HG03135 (cell line): Measurements from ENCODE around the gene IL1RL1.

Source experiments
- ATAC-seq: cut with Tn5 transposase; IDR thresholded peaks from one replicate; pipeline ENCODE4 v1.9.1; 2021; ENCODE audit warnings: mild to moderate bottlenecking, moderate library complexity; ENCODE audit not compliant: unreplicated experiment

Gene IL1RL1

GRCh38 chr2:102310964-102311640 lies at the start of gene IL1RL1:
Gene IL1RL1 (plus strand): TSS chr2:102311563. CDS start chr2:102338265, 26,702 bp downstream.
- no peak for ATAC-seq

GRCh38 chr2:102262216-102263129 lies 48.9 kb upstream of the IL1RL1 start:
- ATAC-seq, result no peak

GRCh38 chr2:102264952-102265351 lies 46.4 kb upstream of the IL1RL1 start:
- ATAC-seq, result no peak

- no peak for ATAC-seq
These were observed 45.2 kb upstream of the IL1RL1 start for GRCh38 chr2:102266204-102266603.

- ATAC-seq, result no peak
These were observed 43.6 kb upstream of the IL1RL1 start for GRCh38 chr2:102267774-102268173.

- ATAC-seq, result no peak
These were observed 42.7 kb upstream of the IL1RL1 start for GRCh38 chr2:102268510-102269199.

- no peak for ATAC-seq
These were observed 42.2 kb upstream of the IL1RL1 start for GRCh38 chr2:102269200-102269524.

GRCh38 chr2:102271844-102272243 lies 39.5 kb upstream of the IL1RL1 start:
- ATAC-seq, result no peak

GRCh38 chr2:102273619-102274211 lies 37.6 kb upstream of the IL1RL1 start:
- ATAC-seq, result no peak

- no peak for ATAC-seq
These were observed 34.7 kb upstream of the IL1RL1 start for GRCh38 chr2:102276549-102277201.

- no peak for ATAC-seq
These were observed 34.1 kb upstream of the IL1RL1 start for GRCh38 chr2:102277202-102277700.

GRCh38 chr2:102278720-102279390 lies 32.5 kb upstream of the IL1RL1 start:
- no peak for ATAC-seq

GRCh38 chr2:102279391-102279735 lies 32.0 kb upstream of the IL1RL1 start:
- ATAC-seq, result no peak

GRCh38 chr2:102282678-102283091 lies 28.7 kb upstream of the IL1RL1 start:
- ATAC-seq, result no peak

GRCh38 chr2:102283996-102284395 lies 27.4 kb upstream of the IL1RL1 start:
- ATAC-seq, result no peak

- no peak for ATAC-seq
These were observed 26.8 kb upstream of the IL1RL1 start for GRCh38 chr2:102284611-102285010.

GRCh38 chr2:102285368-102285767 lies 26.0 kb upstream of the IL1RL1 start:
- ATAC-seq, result no peak

- no peak for ATAC-seq
These were observed 25.3 kb upstream of the IL1RL1 start for GRCh38 chr2:102286041-102286440.

- ATAC-seq, result no peak
These were observed 22.2 kb upstream of the IL1RL1 start for GRCh38 chr2:102289129-102289528.

- ATAC-seq, result no peak
These were observed 20.8 kb upstream of the IL1RL1 start for GRCh38 chr2:102290594-102290993.
